Hair follicle dermal papilla cell (primary cell): ENCODE measurements around the gene NAA25. TPM values are rescaled to one million over a fixed set of nuclear protein-coding genes. Genes with fewer than 3 reads are reported as not detected.

Experiments used
- small RNA-seq: library from RNA; depleted of rRNA; stranded (forward); fragments of <200 nt; gene quantifications from one replicate; pipeline ENCODE3, GENCODE V24; 2012
- total RNA-seq: library from RNA; depleted of rRNA; stranded (reverse); fragments of >200 nt; gene quantifications from 2 replicates; pipeline ENCODE4 v1.2.3, GENCODE V29; 2012

Gene NAA25
- total RNA-seq: 20.5 and 21.1 TPM in 2 replicates

DNA sequence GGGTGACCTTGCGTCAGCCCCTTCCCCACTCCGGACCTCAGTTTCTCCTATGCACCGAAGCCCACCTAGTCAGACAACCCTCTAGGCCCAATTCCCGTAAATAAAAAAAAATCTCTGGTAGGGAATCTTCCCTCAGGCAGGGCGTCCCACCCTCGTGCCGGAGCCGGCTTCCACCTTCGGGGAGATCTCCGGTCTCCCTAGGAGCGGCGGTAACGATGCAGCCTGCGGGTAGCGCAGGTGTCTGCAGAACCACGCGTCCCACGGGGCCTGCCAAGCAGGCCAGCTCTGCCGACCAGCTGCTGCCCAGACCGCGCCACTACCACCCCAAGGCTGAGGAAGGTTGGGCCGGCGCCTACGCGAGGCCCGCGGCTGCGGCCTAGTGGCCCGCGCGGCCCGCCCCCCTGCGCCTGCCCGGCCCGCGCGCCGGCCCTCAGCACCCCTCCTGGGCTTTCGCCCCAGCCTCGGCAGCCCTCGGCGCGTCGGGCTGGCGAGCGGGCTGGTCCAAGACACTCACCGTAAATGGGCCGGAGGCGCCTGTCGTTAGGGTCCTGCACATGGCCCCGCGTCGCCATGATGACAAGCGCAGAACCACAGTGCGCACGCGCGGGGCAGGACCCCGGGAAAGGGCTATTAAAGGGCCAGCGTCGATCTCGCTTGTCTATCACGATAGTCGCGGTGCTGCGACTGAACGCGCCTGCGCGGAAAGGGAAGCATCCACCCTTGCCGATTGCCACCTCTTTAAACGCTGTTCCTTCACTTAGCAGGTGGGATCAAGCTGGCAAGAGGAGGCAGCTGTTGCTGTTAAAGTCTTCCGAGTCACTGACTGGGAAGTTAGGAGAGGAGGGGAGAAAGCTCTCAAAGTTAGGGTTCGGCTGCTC lies at the start of gene NAA25:
Gene NAA25, minus strand, starts transcription at position 582 of the 878 bp plus-strand sequence. Its CDS starts 10 bp downstream, at position 572.

DNA sequence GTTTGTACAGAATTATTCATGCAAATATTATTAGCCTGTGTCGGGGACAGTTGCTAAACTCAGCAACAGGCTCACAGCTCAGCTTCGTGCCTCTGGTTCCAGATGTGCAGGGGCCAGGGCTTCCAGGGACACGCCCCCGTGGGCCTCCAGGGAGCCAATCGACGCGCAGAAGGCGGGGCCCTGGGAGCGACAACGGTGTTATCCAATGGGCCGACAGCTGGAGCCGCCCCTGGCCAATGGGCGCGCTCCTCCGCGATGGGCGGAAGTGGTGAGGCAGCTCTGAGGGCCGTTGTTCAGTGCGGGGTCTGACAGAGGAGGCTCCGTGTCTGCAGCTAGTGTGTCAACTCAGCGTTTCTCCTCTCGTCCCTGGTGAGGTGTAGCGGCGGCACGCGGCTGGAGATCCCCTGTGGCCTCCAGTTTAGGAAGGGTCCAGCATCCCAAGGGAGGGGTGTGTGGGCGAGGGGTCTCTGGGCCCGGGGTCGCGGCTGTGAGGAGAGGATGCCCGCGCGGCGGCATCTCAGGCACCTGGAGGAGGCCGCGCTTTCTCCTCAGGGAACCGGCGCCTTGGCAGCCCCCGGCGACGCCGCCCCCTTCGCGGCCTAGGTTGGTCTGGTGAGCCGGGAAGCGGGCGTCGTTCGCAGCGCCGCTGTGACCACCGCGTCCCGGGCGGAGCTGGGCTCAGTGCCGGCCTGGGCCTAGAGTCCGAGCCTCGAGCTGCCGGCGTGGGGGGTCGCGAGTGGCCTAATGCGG lies 16.8 kb upstream of the NAA25 start, which contains the start of gene TRAFD1:
Gene TRAFD1, plus strand, starts transcription at position 311 of the 750 bp plus-strand sequence. CDS start 4,963 bp downstream, outside the sequence.

DNA sequence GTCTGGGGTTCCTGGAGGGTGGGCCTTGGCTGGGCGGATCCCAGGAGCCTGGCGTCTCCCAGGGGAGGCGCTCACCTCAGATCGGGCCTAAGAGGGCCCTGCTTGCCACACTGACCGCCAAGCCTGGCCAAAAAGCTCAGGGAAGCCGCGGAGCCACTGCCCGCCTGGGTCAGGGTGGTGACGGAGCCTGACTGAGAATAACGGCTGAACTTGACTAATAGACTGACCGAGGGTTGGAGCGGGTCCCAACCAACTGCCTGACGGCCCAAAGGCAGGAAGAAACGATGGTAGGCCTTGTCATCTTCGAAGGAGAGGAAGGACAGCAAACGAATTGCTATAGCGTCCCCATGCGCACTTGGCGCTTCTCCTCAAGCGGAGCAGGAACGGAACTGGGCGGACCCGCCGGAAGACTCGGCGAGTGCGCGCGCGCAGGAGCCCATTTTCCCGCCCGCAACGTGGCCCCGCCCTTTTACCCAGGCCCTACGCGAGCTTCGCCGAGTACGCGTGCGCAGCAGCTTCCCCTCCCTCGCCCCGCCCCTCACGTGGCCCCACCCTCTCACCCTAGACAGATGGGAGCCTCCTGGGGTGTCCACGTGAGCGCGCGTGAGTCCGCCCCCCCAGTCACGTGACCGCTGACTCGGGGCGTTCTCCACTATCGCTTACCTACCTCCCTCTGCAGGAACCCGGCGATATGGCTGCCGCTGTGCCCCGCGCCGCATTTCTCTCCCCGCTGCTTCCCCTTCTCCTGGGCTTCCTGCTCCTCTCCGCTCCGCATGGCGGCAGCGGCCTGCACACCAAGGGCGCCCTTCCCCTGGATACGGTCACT lies 95.6 kb downstream of the NAA25 start, which contains the start of the genes ERP29 and TMEM116:
Gene ERP29, plus strand, starts transcription at position 652 of the 826 bp plus-strand sequence. Its CDS starts 40 bp downstream, at position 692.
Gene TMEM116, minus strand, starts transcription at position 391 of the 826 bp plus-strand sequence. CDS start 7,895 bp downstream, outside the sequence.

Small RNA genes lying within 50 kb of the gene (small RNA-seq; reads per million reads assigned to genes)
- gene AC004024.1 (not detected), gene MIR3657 (not detected), gene RF00019 (not detected)

Other genes starting within 250 kb of the NAA25 start
- gene TMEM116, start 95.6 kb downstream of the NAA25 start, total RNA-seq: 7.2 and 9.4 TPM in 2 replicates
- gene ERP29, start 95.4 kb downstream of the NAA25 start, total RNA-seq: 38.1 and 42.9 TPM in 2 replicates
- gene TRAFD1, start 16.8 kb upstream of the NAA25 start, total RNA-seq: 43.1 and 49.0 TPM in 2 replicates